Measurements from ENCODE around the gene KCNIP4.

KCNIP4 gene

GRCh38 chr4:21327976-21328700 is 620.4 kb downstream of the KCNIP4 start:
- no peak for DNase-seq

DNA sequence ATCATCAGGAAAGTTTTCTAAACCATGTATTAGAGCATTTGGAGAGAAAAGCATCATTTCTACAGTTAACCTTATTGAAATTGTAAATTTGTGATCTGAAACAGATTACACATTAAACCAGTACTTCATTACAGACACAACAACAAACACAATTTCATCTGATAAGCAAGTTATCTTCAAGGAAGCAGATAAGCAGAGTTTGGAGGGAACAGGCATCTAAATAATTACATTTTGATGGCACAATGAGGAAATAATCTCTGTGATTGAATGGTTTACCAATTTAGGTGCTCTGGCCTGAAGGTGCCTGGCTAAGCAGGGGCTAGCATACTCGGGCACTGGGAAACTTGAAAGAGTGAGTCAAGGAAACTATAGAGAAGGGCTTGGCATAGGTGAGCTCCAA is 628.5 kb downstream of the KCNIP4 start:
- DNase-seq, result no peak

DNA sequence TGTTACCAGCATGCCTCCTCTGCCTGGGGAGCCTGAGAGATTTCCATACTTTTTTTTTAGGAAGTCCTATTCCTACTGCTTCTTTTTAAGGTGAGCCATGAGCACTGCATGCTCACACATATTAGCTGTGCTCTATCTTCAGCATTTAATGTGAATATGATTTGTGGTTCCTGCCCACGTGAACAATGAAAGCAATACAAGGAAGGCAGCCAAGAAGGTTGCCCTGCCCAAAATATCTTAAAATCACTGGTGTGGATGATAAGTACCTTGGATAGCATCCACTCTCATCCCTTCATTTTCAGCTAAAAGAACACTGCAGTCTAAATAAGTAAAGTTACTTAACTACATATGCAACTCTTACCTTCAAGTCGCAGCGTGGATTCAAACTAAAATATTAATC is 640.9 kb downstream of the KCNIP4 start:
- DNase-seq, result no peak

- no peak for DNase-seq
Measured at GRCh38 chr4:21304540-21304887, 644.1 kb downstream of the KCNIP4 start.

GRCh38 chr4:21290562-21290961 is 658.0 kb downstream of the KCNIP4 start:
- no peak for DNase-seq

- no peak for DNase-seq
Measured at GRCh38 chr4:21276046-21276445, 672.5 kb downstream of the KCNIP4 start.

DNA sequence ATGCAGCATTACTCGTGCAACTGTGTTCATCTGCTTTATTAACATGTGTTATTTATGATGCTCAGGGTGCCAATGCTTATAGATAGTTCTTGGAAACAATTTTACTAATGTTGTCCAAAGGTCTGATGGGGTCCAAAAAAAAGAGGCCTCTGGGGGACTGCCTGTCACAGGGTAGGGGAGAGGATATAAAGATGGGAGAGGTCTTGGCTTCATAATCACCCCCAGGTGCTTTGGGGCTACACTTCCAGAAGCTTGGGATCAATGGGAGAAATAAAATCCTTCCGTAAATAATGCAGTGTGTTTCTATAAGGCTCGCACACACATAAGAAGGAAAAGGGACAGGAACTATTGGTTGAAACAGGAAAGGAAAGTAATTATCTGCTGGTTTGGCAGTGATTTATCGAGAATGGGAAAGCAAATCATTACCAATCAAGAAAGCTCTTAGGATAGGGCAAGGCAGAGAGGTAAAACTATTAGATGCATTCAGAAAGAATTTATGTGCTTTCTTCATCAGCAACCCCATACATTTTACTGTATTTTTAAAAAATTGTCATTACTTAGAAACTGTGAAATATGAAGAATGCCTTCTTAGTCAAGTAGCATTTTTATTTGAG is 677.0 kb downstream of the KCNIP4 start:
- no peak for DNase-seq

DNA sequence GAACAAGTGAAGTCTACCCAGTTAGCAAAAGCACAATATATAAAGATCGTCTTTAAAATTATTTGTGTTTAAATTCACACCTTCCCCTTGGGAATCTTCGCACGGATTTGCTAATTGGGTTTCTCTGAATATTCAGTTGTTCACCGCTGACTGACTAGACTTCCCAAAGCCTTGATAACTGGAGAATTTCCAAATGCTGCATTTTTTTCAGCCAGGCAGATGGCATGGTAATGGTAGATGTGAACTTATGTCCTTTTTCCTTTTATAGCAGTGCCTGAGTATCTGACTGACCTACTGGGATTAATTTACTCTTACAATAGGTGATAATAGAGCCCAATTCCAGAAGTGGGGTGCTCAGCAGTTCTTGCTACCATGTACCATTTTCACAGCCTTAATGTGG is 700.2 kb downstream of the KCNIP4 start:
- no peak for DNase-seq

DNA sequence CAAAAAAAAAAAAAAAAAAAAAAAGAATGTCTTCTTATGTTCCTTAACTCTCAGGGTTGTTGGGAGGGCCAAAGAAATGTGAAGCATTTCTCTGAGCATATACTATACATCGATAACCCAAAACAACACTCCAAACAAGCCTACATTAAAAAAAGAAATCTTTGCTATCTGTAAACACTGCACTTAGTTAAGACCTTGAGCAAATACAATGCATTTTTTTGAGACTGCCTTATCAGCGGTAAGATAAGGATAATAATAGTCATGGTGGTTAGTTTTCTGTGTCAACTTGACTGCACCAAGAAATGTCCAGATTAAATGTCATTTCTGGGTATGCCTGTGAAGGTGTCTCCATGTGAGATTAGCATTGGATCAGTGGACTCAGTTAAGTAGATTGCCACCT is 706.4 kb downstream of the KCNIP4 start:
- DNase-seq, result no peak

DNA sequence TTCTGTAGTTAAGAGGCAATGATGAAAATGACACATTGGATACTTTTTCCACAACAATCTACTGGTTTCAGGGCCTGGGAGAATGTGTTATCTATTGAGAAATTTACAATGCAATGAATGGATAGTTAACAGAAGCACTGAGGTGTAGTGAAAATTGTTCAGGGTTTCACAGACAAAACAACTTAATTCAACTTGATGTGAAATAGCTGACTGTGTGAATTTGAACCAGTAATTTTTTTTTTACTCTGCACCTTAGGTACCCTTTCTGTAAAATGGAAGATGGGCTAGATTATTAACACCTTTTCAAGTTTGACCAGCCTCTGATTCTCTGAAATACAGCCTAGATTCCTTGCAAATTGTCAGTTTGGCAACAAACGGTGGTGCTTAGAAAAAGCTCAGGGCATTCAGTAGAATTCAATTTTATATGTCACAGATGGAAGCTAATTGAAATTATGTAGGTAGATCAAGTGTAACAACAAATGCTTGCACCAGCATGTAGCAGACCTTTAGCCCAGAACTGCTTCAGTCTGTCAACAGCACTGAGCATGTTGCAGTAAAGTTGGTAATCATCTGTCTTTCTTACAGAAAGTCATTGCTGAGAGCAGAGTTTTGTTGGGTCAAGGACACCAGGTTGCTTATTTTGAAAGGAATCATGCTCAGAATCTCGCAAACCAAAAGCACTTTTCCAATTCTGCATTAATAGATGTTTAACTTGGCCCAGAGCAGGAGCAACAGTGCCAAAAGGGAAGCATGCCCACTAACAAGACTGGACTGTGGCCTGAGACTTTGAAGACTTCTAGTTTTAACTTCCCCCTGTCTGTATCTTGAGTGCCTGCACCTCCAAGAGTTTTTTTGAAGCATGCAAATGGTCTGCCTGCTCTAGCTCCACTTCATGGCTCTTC is 721.7 kb downstream of the KCNIP4 start:
- DNase-seq, result no peak

GRCh38 chr4:21211846-21212245 is 736.7 kb downstream of the KCNIP4 start:
- DNase-seq, result no peak

DNA sequence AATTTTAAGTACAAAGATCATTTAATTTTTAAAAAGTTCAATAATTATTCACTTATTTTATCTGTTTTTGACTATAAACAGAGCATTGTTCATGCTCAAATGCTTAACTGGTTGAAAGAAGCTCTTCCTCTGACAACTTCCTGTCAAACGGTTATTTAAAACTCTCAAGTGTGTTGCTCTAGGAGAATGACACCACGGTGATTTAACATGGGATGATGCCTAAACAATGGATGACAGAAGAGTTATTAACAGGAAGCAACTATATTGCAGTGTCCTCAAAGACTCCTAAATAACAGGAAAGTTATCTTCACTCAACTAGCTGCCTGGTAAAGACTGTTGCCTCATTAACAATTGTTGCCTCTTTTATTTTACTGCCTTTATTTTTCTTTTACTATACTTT is 738.7 kb downstream of the KCNIP4 start:
- DNase-seq, result no peak

- DNase-seq, result no peak
Measured at GRCh38 chr4:21205821-21206531, 742.6 kb downstream of the KCNIP4 start.

DNA sequence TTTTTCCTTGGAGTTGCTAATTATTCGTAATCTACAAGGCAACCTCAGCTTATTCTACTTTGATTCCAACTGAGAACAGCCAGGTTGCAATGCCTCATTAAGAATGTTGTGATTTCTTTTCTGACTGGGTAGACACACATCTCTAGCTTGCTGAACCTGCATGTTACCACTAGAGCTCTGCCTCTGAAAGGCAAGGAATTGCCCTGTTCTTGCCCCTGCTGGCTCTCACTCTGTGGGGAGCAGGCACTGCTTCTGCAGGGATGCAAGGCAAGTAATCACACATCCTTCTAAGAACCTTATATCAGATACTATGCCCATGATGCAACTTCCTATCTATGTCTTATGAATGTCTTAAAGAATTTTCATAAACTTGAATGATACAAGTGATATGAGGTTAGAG is 745.2 kb downstream of the KCNIP4 start:
- DNase-seq, result no peak

DNA sequence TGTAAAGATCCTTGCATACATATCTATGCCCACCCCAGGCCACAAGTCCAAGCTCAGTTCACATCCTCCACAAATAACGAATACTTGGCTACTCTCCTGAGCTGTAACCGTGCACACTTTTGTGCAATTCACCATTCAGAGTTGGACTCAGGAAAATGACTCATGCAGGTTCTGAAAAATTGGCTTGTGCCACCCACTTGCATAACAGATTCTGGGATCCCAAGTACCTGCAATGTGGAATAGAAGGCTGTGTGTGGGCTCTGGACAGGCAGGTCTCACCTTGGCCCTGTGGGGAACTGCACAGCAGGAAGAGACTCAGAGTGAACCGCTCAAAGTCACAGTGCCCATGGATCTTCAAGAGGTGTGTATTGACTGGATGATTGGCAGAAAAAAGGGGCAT is 745.6 kb downstream of the KCNIP4 start:
- no peak for DNase-seq

DNA sequence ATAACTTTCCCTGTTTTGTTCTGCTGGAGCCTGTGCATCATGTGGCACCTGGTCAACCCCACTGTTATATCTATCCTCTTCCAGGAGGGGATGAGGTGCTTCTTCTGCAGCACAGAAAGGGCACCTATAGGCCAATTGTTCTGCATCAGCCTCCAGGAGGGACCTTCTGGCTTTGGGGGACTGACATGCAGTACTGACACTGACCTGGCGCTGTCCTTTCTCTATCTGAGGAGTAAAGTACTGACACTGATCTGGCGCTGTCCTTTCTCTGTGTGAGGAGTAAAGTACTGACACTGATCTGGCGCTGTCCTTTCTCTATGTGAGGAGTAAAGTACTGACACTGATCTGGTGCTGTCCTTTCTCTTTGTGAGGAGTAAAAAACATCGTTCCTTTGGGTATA is 749.9 kb downstream of the KCNIP4 start:
- no peak for DNase-seq

DNA sequence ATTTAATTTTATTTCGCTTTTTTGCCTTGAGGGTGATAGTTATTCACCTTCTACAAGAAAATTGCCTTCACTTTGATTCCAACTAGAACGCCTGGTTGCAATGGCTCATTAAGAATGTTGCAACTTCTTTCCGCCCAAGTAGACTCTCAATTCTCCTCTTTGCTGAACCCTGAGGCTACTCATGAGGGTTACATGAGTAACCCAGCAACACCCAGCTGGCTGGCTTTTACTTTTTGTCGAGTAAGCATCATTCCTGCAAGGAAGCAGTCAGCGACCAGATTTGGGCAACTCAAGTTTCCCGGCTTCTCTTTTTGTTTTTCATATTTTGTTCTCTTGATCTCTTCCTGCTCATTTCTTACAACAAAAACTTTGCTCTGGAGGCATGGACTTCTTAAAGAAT is 752.9 kb downstream of the KCNIP4 start:
- DNase-seq, result no peak

GRCh38 chr4:21192367-21192766 is 756.2 kb downstream of the KCNIP4 start:
- DNase-seq, result no peak

DNA sequence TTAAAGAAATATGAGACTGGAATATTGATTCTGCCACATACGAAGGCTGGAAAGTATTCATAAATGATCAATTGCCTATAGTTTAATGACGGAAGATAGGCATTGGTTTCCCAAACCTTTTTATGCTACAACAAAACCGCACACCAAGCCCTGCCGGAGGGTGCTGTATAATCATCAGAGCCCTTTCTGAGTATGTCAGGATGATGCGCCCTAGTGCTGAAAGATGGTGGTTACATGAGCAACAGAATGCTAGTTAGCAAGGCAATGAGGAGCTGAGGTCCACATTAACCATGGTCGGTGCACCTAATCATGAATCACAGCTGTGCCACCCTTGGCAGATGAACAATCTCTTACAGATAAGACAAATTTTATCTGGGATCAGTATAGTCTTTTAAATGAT is 757.3 kb downstream of the KCNIP4 start:
- DNase-seq, result no peak

GRCh38 chr4:21184788-21185187 is 763.8 kb downstream of the KCNIP4 start:
- no peak for DNase-seq

DNA sequence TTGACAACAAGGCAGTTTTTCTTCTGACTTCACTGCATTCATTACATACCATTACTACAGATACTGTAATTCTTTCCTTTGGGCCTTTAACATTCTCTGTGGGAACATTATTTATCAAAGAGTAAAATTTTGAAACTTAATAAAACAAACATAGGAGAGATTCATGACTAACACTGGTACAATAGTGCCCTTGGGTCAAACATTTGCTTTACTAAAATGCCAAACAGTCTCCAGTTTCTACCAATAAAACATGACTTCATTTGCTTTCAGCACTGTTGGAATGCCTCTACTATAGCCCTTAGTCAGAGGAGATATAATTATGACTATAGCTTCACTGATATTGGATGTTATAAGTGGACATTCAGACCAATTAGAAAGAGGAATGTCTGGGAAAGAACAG is 766.9 kb downstream of the KCNIP4 start:
- no peak for DNase-seq

DNA sequence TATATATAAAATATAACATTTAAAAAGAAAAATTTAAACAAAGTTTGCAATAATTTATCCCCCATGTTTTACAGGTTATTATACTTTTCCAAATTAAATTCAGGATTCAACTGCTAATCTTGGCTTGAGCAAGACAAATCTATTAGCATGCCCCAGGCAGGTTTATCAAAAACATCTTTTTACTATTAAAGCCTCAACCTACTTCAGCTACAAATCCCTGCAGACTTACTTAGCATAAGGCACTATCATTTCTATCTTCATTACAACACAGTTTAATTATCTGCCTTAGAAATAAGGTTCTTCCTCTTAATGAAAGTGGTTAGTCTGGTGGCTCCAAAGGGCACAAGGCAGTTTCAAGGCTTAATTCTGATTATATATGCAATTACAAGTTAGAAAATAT is 770.7 kb downstream of the KCNIP4 start:
- no peak for DNase-seq

GRCh38 chr4:21177092-21177491 is 771.5 kb downstream of the KCNIP4 start:
- no peak for DNase-seq
